ENCODE results near the gene HTT.

GRCh38 chr4:3046623-3047022 lies 27.9 kb upstream of the HTT start:
- TF ChIP-seq POLR2AphosphoS5 (IDR thresholded peaks at IDR 0.05; ENCODE audit: borderline replicate concordance, low read depth, low read length) (no peak), EZH2 (IDR thresholded peaks at IDR 0.05) (no peak)
